B cell (primary cell): ENCODE results near the gene PTGIR. TPM values are rescaled to one million over a fixed set of nuclear protein-coding genes. Genes with fewer than 3 reads are reported as not detected.

Source experiments
- ATAC-seq: fragments of 200-7000 bp; cut with Tn5 transposase; one replicate; pipeline ENCODE4 v1.10.0; 2021; ENCODE audit warnings: low read depth, mild to moderate bottlenecking, moderate number of reproducible peaks, moderate library complexity
- CTCF ChIA-PET: fragments of 350-600 bp; sonication (Branson Sonifier 250); formaldehyde crosslinking; loops from one replicate; lab custom pipeline; 2021; ENCODE audit warnings: antibody characterized with exemption, inconsistent platforms; lab: Charles Lee
- POLR2A ChIA-PET: fragments of 350-600 bp; sonication (Branson Sonifier 250); formaldehyde crosslinking; loops from one replicate; lab custom pipeline; 2021; ENCODE audit warnings: antibody characterized with exemption; lab: Charles Lee
- DNase-seq: peaks from one replicate; pipeline ENCODE4 v3.0.0; 2013
- H2AFZ ChIP-seq: 2 replicates; pipeline ENCODE4 v1.6.1; 2012; ENCODE audit warnings: mild to moderate bottlenecking, low read depth, low read length; ENCODE audit not compliant: insufficient read depth, poor library complexity, severe bottlenecking
- H3K27ac ChIP-seq, 2 donors: 1 replicate in 1 of 2; 2 replicates in 1 of 2; pipeline ENCODE4 v1.5.1; 2012 to 2013; ENCODE audit warnings: low read length in 2 of 2, mild to moderate bottlenecking in 2 of 2, moderate library complexity in 1 of 2
- H3K27me3 ChIP-seq, 4 experiments: fragments of 200-600 bp in 1 of 4; sonication (generic) in 1 of 4; replicated peaks in 1 of 4; 1 replicate in 2 of 4; 2 replicates in 2 of 4; pipeline versions ENCODE4 v1.6.1 to v1.7.0; 2013 to 2016; ENCODE audit warnings: low read length in 3 of 4, mild to moderate bottlenecking in 2 of 4, mixed read lengths in 1 of 4, moderate library complexity in 1 of 4; ENCODE audit not compliant: insufficient read depth in 4 of 4, control insufficient read depth in 3 of 4; ENCODE audit errors: control extremely low read depth in 1 of 4
- H3K36me3 ChIP-seq, 2 experiments: replicated peaks in 1 of 2; 1 replicate in 1 of 2; 2 replicates in 1 of 2; pipeline versions ENCODE4 v1.6.1 to v1.7.1; 2013; ENCODE audit warnings: low read length in 1 of 2; ENCODE audit not compliant: insufficient read depth in 2 of 2, control insufficient read depth in 1 of 2; ENCODE audit errors: control extremely low read depth in 1 of 2, extremely low read depth in 1 of 2
- H3K4me1 ChIP-seq, 2 donors: fragments of 200-600 bp in 1 of 2; sonication (generic) in 1 of 2; 1 replicate in 1 of 2; 2 replicates in 1 of 2; pipeline versions ENCODE4 v1.5.1 to v1.6.1; 2013 to 2017; ENCODE audit warnings: low read length in 2 of 2; ENCODE audit not compliant: control insufficient read depth in 2 of 2, insufficient read depth in 2 of 2
- H3K4me2 ChIP-seq: replicated peaks from 2 replicates; pipeline ENCODE3; 2012; ENCODE audit warnings: mild to moderate bottlenecking, low read depth, low read length; ENCODE audit not compliant: poor library complexity, severe bottlenecking
- H3K4me3 ChIP-seq, 5 experiments: fragments of 200-600 bp in 1 of 5; sonication (generic) in 1 of 5; 1 replicate in 3 of 5; 2 replicates in 2 of 5; pipeline versions ENCODE4 v1.5.1 to v1.7.0; 2011 to 2016; ENCODE audit warnings: low read length in 4 of 5, mild to moderate bottlenecking in 4 of 5, low read depth in 2 of 5, control low read depth in 1 of 5, moderate library complexity in 1 of 5; ENCODE audit not compliant: insufficient read depth in 1 of 5; ENCODE audit errors: control extremely low read depth in 1 of 5, extremely low read depth in 1 of 5
- H3K79me2 ChIP-seq: fragments of 200-600 bp; sonication (generic); one replicate; pipeline ENCODE4 v1.6.0; 2016; ENCODE audit warnings: low read length; ENCODE audit not compliant: control insufficient read depth, insufficient read depth
- H3K9ac ChIP-seq: fragments of 200-600 bp; sonication (generic); 2 replicates; pipeline ENCODE4 v1.6.1; 2017; ENCODE audit warnings: mild to moderate bottlenecking, low read length, moderate library complexity
- H3K9me3 ChIP-seq, 3 donors: one replicate each; pipeline versions ENCODE4 v1.6.1 to v1.7.1; 2013; ENCODE audit warnings: low read length in 2 of 3; ENCODE audit not compliant: control insufficient read depth in 2 of 3, insufficient read depth in 1 of 3; ENCODE audit errors: control extremely low read depth in 1 of 3
- H4K20me1 ChIP-seq: 2 replicates; pipeline ENCODE4 v1.6.0; 2012; ENCODE audit warnings: mild to moderate bottlenecking, low read length; ENCODE audit not compliant: insufficient read depth, control insufficient read depth, poor library complexity, severe bottlenecking
- H3K27ac Mint-ChIP-seq: one replicate; pipeline ENCODE4 v1.8.0; 2021; ENCODE audit warnings: mixed read lengths
- H3K27me3 Mint-ChIP-seq: one replicate; pipeline ENCODE4 v1.8.0; 2021; ENCODE audit warnings: mixed read lengths
- H3K4me1 Mint-ChIP-seq: one replicate; pipeline ENCODE4 v1.8.0; 2021; ENCODE audit warnings: mixed read lengths
- H3K4me3 Mint-ChIP-seq: one replicate; pipeline ENCODE4 v1.8.0; 2021; ENCODE audit warnings: mixed read lengths
- H3K9me3 Mint-ChIP-seq: one replicate; pipeline ENCODE4 v1.8.0; 2022; ENCODE audit warnings: mixed read lengths; ENCODE audit not compliant: insufficient read depth
- EZH2 ChIP-seq: IDR thresholded peaks from 2 replicates; pipeline ENCODE4 v1.6.1; 2012; ENCODE audit warnings: borderline replicate concordance, low read depth, mild to moderate bottlenecking, moderate library complexity, low read length; ENCODE audit not compliant: insufficient read depth, poor library complexity, severe bottlenecking
- WGBS: methylation state at CpG from one replicate; pipeline ENCODE4 v1.1.5; 2013; ENCODE audit warnings: missing lambda C conversion rate; ENCODE audit not compliant: insufficient coverage; 5-methylcytosine and 5-hydroxymethylcytosine counted together
- intact Hi-C: fragments of 100-400 bp; cut with micrococcal nuclease; formaldehyde crosslinking; loops from one replicate; pipeline ENCODE4 v1.10.0; 2022
- polyA plus RNA-seq: library from polyadenylated mRNA; depleted of rRNA; stranded (reverse); fragments of >200 nt; gene quantifications from 2 replicates; pipeline ENCODE4 v1.2.3, GENCODE V29; 2012
- total RNA-seq, 2 donors: library from RNA; stranded (reverse); fragments of 120-200 nt in 1 of 2; gene quantifications; 1 replicate in 1 of 2; 2 replicates in 1 of 2; pipeline versions ENCODE4 v1.2.3 to v1.2.4, GENCODE V29; 2013 to 2022
- TF ChIP-seq, protein P1 (sequence below): fragments of 200-600 bp; IDR thresholded peaks from one replicate; pipeline ENCODE4 v1.8.0; 2022; ENCODE audit warnings: antibody characterized with exemption, mild to moderate bottlenecking

Gene PTGIR
- total and polyA plus RNA-seq, 2 donors (not counting 1 experiment from before 2014, with no cell fraction given) = 1.9 to 2.1 TPM

DNA sequence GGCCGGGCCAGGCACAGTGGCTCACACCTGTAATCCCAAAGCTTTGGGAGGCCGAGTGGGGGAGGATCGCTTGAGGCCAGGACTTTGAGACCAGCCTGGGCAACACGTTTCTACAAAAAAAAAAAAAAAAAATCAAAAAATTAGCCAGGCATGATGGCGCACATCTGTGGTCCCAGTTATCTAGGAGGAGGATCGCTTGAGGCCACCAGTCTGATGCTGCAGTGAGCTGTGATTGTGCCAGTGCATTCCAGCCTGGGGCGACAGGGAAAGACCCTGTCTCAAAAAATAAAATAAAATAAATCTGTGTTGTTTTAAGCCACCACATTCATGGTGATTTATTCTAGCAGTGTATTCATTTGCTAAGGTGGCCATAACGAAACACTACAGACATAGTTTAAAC lies 40.2 kb upstream of the PTGIR start:
- DNase-seq = no peak
- CTCF ChIA-PET = interaction anchor here (0.6 to 12.3 kb wide), 3 partner anchors 12 to 104 kb away, joined by 3 to 447 read pairs (median 3); no protein-coding TSS in a partner anchor

More for the DNA sequence above, 40.2 kb upstream of the PTGIR start:
- H4K20me1 ChIP-seq = no peaks in the 10 kb centered on the region
- no peak overlapping the region for H3K4me3 Mint-ChIP-seq
- H3K27me3 ChIP-seq = peaks cover 0 to 10% (median 4%) of the 10 kb centered on the region in 4 experiments
- H3K27ac Mint-ChIP-seq = no peak overlapping the region
- H3K9me3 ChIP-seq = peaks cover 0 to 5% (median 0%) of the 10 kb centered on the region in 3 donors
- H3K4me2 ChIP-seq = no peak overlapping the region
- H3K36me3 ChIP-seq = no peaks in the 10 kb centered on the region
- intact Hi-C loops = no loop called here
- no peak for ATAC-seq
- H3K27ac ChIP-seq = no peak overlapping the region
- no peaks in the 10 kb centered on the region for H3K9me3 Mint-ChIP-seq
- H3K9ac ChIP-seq = no peak overlapping the region
- H3K79me2 ChIP-seq = no peaks in the 10 kb centered on the region
- WGBS = 91% methylated on average over 3 of the region's 8 CpGs
- POLR2A ChIA-PET = no interaction called here
- H3K4me1 Mint-ChIP-seq = peaks cover 15% of the 10 kb centered on the region
- TF ChIP-seq, protein P1, sequence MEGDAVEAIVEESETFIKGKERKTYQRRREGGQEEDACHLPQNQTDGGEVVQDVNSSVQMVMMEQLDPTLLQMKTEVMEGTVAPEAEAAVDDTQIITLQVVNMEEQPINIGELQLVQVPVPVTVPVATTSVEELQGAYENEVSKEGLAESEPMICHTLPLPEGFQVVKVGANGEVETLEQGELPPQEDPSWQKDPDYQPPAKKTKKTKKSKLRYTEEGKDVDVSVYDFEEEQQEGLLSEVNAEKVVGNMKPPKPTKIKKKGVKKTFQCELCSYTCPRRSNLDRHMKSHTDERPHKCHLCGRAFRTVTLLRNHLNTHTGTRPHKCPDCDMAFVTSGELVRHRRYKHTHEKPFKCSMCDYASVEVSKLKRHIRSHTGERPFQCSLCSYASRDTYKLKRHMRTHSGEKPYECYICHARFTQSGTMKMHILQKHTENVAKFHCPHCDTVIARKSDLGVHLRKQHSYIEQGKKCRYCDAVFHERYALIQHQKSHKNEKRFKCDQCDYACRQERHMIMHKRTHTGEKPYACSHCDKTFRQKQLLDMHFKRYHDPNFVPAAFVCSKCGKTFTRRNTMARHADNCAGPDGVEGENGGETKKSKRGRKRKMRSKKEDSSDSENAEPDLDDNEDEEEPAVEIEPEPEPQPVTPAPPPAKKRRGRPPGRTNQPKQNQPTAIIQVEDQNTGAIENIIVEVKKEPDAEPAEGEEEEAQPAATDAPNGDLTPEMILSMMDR = no peak
- no peak for TF ChIP-seq EZH2
- H3K4me1 ChIP-seq = peaks cover 14 to 19% of the 10 kb centered on the region in 2 donors
- H2AFZ ChIP-seq = no peak overlapping the region
- no peak overlapping the region for H3K4me3 ChIP-seq
- no peaks in the 10 kb centered on the region for H3K27me3 Mint-ChIP-seq
